ENCODE data around the gene SH3TC1. TPM values are rescaled to one million over a fixed set of nuclear protein-coding genes. Genes with fewer than 3 reads are reported as not detected.

SH3TC1 gene
- polyA plus RNA-seq, 3 donors, result 36.9 to 85.7 (median 41.9) TPM

DNA sequence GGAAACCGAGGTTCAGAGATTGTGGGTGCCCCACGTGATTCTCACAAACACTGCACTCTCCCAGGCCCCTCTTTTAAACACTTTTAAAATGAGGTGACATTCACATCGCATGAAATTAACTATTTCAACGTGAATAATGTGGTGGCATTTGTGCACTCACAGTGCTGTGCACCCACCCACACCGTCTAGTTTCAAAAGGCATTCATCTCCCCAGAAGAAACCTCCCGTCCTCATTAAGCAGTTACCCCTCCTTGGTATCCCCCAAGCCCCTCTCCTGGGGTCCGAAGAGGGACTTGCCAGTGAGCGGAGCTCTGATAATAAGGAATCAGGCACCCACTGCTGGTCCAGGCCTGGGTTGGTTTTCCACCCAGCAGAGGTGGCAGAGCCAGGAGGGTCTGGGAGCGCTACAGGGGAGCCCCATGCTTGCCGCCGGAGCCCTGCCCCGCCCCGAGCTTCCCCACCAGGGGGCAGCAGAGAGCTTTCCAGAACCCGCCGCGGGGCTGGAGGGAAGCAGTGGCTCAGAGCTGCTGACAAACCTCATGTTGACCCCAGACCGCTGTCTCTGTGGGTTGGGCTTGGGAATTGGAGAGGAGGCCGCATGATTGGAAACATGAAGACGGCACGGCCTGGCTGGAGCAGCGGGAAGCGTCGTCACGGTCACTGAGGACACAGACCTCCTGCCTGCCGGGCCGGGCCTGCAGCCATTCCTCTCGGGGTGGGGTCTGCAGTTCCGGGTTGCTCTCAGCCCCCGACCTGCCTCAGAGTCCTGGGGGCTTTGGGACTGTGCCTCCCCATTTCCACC is 43.0 kb downstream of the SH3TC1 start:
- intact Hi-C loops (cut with micrococcal nuclease), result loop anchor here (1.0 to 5.0 kb wide), 3 partner anchors 65 to 163 kb away; no protein-coding TSS in a partner anchor
- no peak overlapping the region for H2AFZ ChIP-seq (ENCODE audit: insufficient read depth, low read depth, low read length, poor library complexity, severe bottlenecking)
- peaks cover 47 to 62% of the 10 kb centered on the region in 2 donors for H3K36me3 Mint-ChIP-seq
- whole genome bisulfite sequencing (ENCODE audit: insufficient coverage), result 43% methylated on average over 26 of the region's 29 CpGs
- peak; percentile 61 to 67 (median 66) for DNase-seq
- H3K27ac Mint-ChIP-seq, result peak overlapping the region in 2 of 7 donors; percentile 63 to 85
- H3K9me3 Mint-ChIP-seq, result peaks cover 0 to 6% (median 0%) of the 10 kb centered on the region in 7 donors
- peaks cover 65% of the 10 kb centered on the region for H4K20me1 ChIP-seq (ENCODE audit: insufficient read depth, low read length)
- no peaks in the 10 kb centered on the region for H3K9me3 ChIP-seq (replicated peaks in 1 of 2; ENCODE audit: control insufficient read depth in 1 of 2, insufficient read depth in 1 of 2, low read length in 2 of 2)
- H3K36me3 ChIP-seq (replicated peaks in 1 of 2; ENCODE audit: control insufficient read depth in 1 of 2, insufficient read depth in 2 of 2, low read length in 2 of 2), result peaks cover 50 to 63% of the 10 kb centered on the region in 2 donors
- no peaks in the 10 kb centered on the region for H3K27me3 ChIP-seq (ENCODE audit: control insufficient read depth in 2 of 2, insufficient read depth in 2 of 2, low read length in 2 of 2)
- peak; percentile 97 for TF ChIP-seq CTCF (IDR thresholded peaks at IDR 0.05)
- H3K27ac ChIP-seq (ENCODE audit: low read depth in 1 of 2, low read length in 2 of 2), result no peak overlapping the region
- no peak overlapping the region for H3K9ac ChIP-seq (ENCODE audit: insufficient read depth, low read length, poor library complexity, severe bottlenecking)
- H3K27me3 Mint-ChIP-seq (ENCODE audit: low read depth in 3 of 3), result peaks cover 1 to 3% (median 1%) of the 10 kb centered on the region in 3 donors
- H3K4me3 Mint-ChIP-seq, result no peak overlapping the region
- no peak overlapping the region for H3K4me2 ChIP-seq (replicated peaks; ENCODE audit: extremely low read depth, low read length, poor library complexity, severe bottlenecking)
- no peaks in the 10 kb centered on the region for H3K79me2 ChIP-seq (ENCODE audit: insufficient read depth, low read length)
- peaks cover 19 to 25% of the 10 kb centered on the region in 2 donors for H3K4me1 ChIP-seq (ENCODE audit: control insufficient read depth in 1 of 2, insufficient read depth in 2 of 2, low read length in 2 of 2)
- no peak overlapping the region for H3K4me3 ChIP-seq (replicated peaks in 1 of 3; ENCODE audit: low read depth in 2 of 3, low read length in 3 of 3)
- peaks cover 48% of the 10 kb centered on the region for H3K4me1 Mint-ChIP-seq

DNA sequence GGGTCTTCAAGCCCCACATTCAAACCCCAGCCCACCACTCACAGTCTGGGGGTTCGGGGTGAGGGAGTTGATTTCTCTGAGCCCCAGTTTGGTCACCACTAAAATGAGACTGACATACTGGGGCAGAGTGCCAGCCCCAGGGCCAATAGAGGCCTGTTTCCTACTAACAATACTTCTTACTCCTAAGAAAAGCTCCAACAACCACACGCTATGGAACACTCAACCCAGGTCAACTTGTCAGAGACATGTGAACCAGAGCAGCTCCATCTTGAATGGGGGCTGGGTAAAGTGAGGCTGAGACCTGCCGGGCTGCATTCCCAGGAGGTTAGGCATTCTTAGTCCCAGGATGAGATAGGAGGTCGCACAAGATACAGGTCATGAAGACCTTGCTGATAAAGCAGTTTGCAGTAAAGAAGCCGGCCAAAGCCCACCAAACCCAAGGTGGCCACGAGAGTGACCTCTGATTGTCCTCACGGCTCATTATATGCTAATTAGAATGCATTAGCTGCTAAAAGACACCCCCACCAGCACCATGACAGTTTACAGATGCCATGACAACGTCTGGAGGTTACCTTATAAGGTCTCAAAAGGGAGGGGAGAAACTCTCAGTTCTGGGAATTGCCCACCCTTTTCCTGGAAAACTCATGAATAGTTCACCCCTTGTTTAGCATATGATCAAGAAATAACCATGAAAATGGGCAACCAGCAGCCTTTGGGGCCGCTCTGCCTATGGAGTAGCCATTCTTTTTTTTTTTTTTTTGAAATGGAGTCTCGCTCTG is 43.9 kb downstream of the SH3TC1 start:
- H3K4me1 Mint-ChIP-seq, result peaks cover 48% of the 10 kb centered on the region
- H3K4me3 ChIP-seq (replicated peaks in 1 of 3; ENCODE audit: low read depth in 2 of 3, low read length in 3 of 3), result no peak overlapping the region
- intact Hi-C loops (cut with micrococcal nuclease), result loop anchor here (1.0 to 5.0 kb wide), 3 partner anchors 66 to 162 kb away; no protein-coding TSS in a partner anchor
- no peaks in the 10 kb centered on the region for H3K79me2 ChIP-seq (ENCODE audit: insufficient read depth, low read length)
- no peaks in the 10 kb centered on the region for H3K27me3 ChIP-seq (ENCODE audit: control insufficient read depth in 2 of 2, insufficient read depth in 2 of 2, low read length in 2 of 2)
- H3K4me3 Mint-ChIP-seq, result no peak overlapping the region
- peaks cover 19 to 25% of the 10 kb centered on the region in 2 donors for H3K4me1 ChIP-seq (ENCODE audit: control insufficient read depth in 1 of 2, insufficient read depth in 2 of 2, low read length in 2 of 2)
- WGBS (ENCODE audit: insufficient coverage), result 100% methylated on average over 5 of the region's 10 CpGs
- peaks cover 40 to 53% of the 10 kb centered on the region in 2 donors for H3K36me3 Mint-ChIP-seq
- H3K9me3 ChIP-seq (replicated peaks in 1 of 2; ENCODE audit: control insufficient read depth in 1 of 2, insufficient read depth in 1 of 2, low read length in 2 of 2), result no peaks in the 10 kb centered on the region
- no peak for TF ChIP-seq CTCF (IDR thresholded peaks at IDR 0.05)
- H3K27me3 Mint-ChIP-seq (ENCODE audit: low read depth in 3 of 3), result peaks cover 1 to 4% (median 3%) of the 10 kb centered on the region in 3 donors
- H3K4me2 ChIP-seq (replicated peaks; ENCODE audit: extremely low read depth, low read length, poor library complexity, severe bottlenecking), result no peak overlapping the region
- no peak overlapping the region for H3K27ac ChIP-seq (ENCODE audit: low read depth in 1 of 2, low read length in 2 of 2)
- peaks cover 56% of the 10 kb centered on the region for H4K20me1 ChIP-seq (ENCODE audit: insufficient read depth, low read length)
- H3K9ac ChIP-seq (ENCODE audit: insufficient read depth, low read length, poor library complexity, severe bottlenecking), result no peak overlapping the region
- H3K27ac Mint-ChIP-seq, result no peak overlapping the region
- H3K36me3 ChIP-seq (replicated peaks in 1 of 2; ENCODE audit: control insufficient read depth in 1 of 2, insufficient read depth in 2 of 2, low read length in 2 of 2), result peaks cover 42 to 54% of the 10 kb centered on the region in 2 donors
- no peak for DNase-seq
- no peak overlapping the region for H2AFZ ChIP-seq (ENCODE audit: insufficient read depth, low read depth, low read length, poor library complexity, severe bottlenecking)
- peaks cover 0 to 6% (median 0%) of the 10 kb centered on the region in 7 donors for H3K9me3 Mint-ChIP-seq

Measured in CD14-positive monocyte (primary cell).